OCI-LY7 (cell line): ENCODE measurements around the gene F2. TPM values are rescaled to one million over a fixed set of nuclear protein-coding genes. Genes with fewer than 3 reads are reported as not detected.

Experiments used
- BruUV-seq: library from RNA; stranded (reverse); fragments of 400-500 nt; replicated peaks from 2 replicates; lab custom pipeline; 2021; lab: Mats Ljungman, UMichigan
- CTCF ChIA-PET: fragments of 300-600 bp; sonication (Branson Sonifier 250); formaldehyde crosslinking; loops from one replicate; lab custom pipeline; 2022; ENCODE audit warnings: antibody characterized with exemption; ENCODE audit not compliant: unreplicated experiment; lab: Charles Lee
- POLR2A ChIA-PET: fragments of 300-600 bp; sonication (Branson Sonifier 250); formaldehyde crosslinking; loops from one replicate; lab custom pipeline; 2022; ENCODE audit warnings: antibody characterized with exemption; lab: Charles Lee
- DNase-seq: peaks from one replicate; pipeline ENCODE4 v3.0.0-alpha.2; 2015; ENCODE audit warnings: low spot score
- H2AFZ ChIP-seq: fragments of 200-600 bp; sonication (generic), shearing (Covaris generic); 2 replicates; pipeline ENCODE4 v1.6.1; 2014; ENCODE audit warnings: mild to moderate bottlenecking, antibody characterized with exemption, low read length, moderate library complexity
- H3K27ac ChIP-seq: fragments of 200-600 bp; sonication (generic); 2 replicates; pipeline ENCODE4 v1.5.1; 2014; ENCODE audit warnings: mixed run types, low read depth, mild to moderate bottlenecking, moderate library complexity, low read length, inconsistent platforms; ENCODE audit not compliant: poor library complexity, severe bottlenecking
- H3K36me3 ChIP-seq: fragments of 200-600 bp; sonication (generic); 2 replicates; pipeline ENCODE4 v1.6.1; 2014; ENCODE audit warnings: mild to moderate bottlenecking, antibody characterized with exemption, low read length, moderate library complexity, mixed read lengths; ENCODE audit not compliant: insufficient read depth
- H3K4me1 ChIP-seq: fragments of 200-600 bp; sonication (generic); 2 replicates; pipeline ENCODE4 v1.5.1; 2014; ENCODE audit warnings: mild to moderate bottlenecking, low read length; ENCODE audit not compliant: insufficient read depth, poor library complexity, severe bottlenecking
- H3K4me2 ChIP-seq: fragments of 200-600 bp; sonication (generic); 2 replicates; pipeline ENCODE4 v1.6.1; 2014; ENCODE audit warnings: mild to moderate bottlenecking, low read length
- H3K4me3 ChIP-seq: fragments of 200-600 bp; sonication (generic); 2 replicates; pipeline ENCODE4 v1.5.1; 2014; ENCODE audit warnings: mild to moderate bottlenecking, low read depth, low read length; ENCODE audit not compliant: poor library complexity, severe bottlenecking
- H3K79me2 ChIP-seq: fragments of 200-600 bp; sonication (generic); 2 replicates; pipeline ENCODE4 v1.6.1; 2016; ENCODE audit warnings: low read depth, mild to moderate bottlenecking, low read length, moderate library complexity, mixed read lengths; ENCODE audit not compliant: insufficient read depth
- H3K9me2 ChIP-seq: fragments of 200-600 bp; sonication (generic); 2 replicates; pipeline ENCODE4 v1.6.1; 2016; ENCODE audit warnings: mild to moderate bottlenecking, low read length, mixed read lengths; ENCODE audit not compliant: insufficient read depth
- H3K9me3 ChIP-seq: fragments of 200-600 bp; sonication (generic); 2 replicates; pipeline ENCODE4 v1.6.1; 2014; ENCODE audit warnings: mild to moderate bottlenecking, mixed run types, low read length, mixed read lengths
- H4K20me1 ChIP-seq: fragments of 200-600 bp; sonication (generic); 2 replicates; pipeline ENCODE4 v1.6.1; 2014; ENCODE audit warnings: mild to moderate bottlenecking, antibody characterized with exemption, low read length, moderate library complexity, mixed read lengths; ENCODE audit not compliant: insufficient read depth
- CTCF ChIP-seq: fragments of 200-600 bp; sonication (generic); conservative IDR thresholded peaks from 2 replicates; pipeline ENCODE4 v1.5.1; 2014; ENCODE audit warnings: mild to moderate bottlenecking, antibody characterized with exemption, low read length, moderate library complexity, mixed read lengths
- EZH2phosphoT487 ChIP-seq: fragments of 200-600 bp; sonication (generic); IDR thresholded peaks from 2 replicates; pipeline ENCODE4 v1.6.1; 2018; ENCODE audit warnings: low read depth, borderline replicate concordance, mild to moderate bottlenecking, mixed run types, antibody characterized with exemption, low read length, moderate library complexity, mixed read lengths
- intact Hi-C: fragments of 100-400 bp; cut with micrococcal nuclease; formaldehyde crosslinking; loops from one replicate; pipeline ENCODE4 v1.10.0; 2022; ENCODE audit not compliant: unreplicated experiment
- total RNA-seq, 2 experiments: library from RNA; depleted of rRNA in 1 of 2; stranded (reverse); fragments of >200 nt in 1 of 2; shearing (Covaris generic) in 1 of 2; gene quantifications; 2 replicates each; pipeline ENCODE4 v1.2.3, GENCODE V29; 2014 to 2022

F2 gene
- total RNA-seq, 2 experiments from 2014 or later, result 0.48 TPM; not detected in 1

- Histone ChIP-seq H3K4me1 (peaks cover 14% of the 10 kb centered on the region), H3K4me2 (no peak overlapping the region; the same call in 1 of the 2 replicates), H3K9me3 (no peaks in the 10 kb centered on the region), H4K20me1 (no peaks in the 10 kb centered on the region), H3K9me2 (no peaks in the 10 kb centered on the region), H3K36me3 (peaks cover 23% of the 10 kb centered on the region), H3K27ac (no peak overlapping the region), H2AFZ (no peak overlapping the region), H3K4me3 (no peak overlapping the region), H3K79me2 (peaks cover 29% of the 10 kb centered on the region)
- no peak for DNase-seq
- ChIA-PET CTCF (no interaction called here), POLR2A (interaction anchor here (0.5 kb wide), 1 partner anchor 146 kb away, joined by 3 read pairs; no protein-coding TSS in a partner anchor)
- no TSS peak for BruUV-seq
- TF ChIP-seq CTCF (no peak), EZH2phosphoT487 (no peak)
- intact Hi-C loops, result no loop called here
These were observed 21.7 kb upstream of the F2 start for GRCh38 chr11:46697303-46697702.

GRCh38 chr11:46697723-46698122 is 21.3 kb upstream of the F2 start:
- H3K27ac ChIP-seq, result no peak overlapping the region
- H3K9me2 ChIP-seq, result no peaks in the 10 kb centered on the region
- CTCF ChIA-PET, result no interaction called here
- H3K4me3 ChIP-seq, result no peak overlapping the region
- no peak for TF ChIP-seq EZH2phosphoT487
- TF ChIP-seq CTCF, result no peak
- no peak for DNase-seq
- intact Hi-C loops, result no loop called here
- no peaks in the 10 kb centered on the region for H4K20me1 ChIP-seq
- no TSS peak for BruUV-seq
- POLR2A ChIA-PET, result interaction anchor here (0.5 to 0.7 kb wide), 2 partner anchors 67 to 147 kb away, joined by 3 read pairs; no protein-coding TSS in a partner anchor
- H3K4me1 ChIP-seq, result peaks cover 15% of the 10 kb centered on the region
- H3K79me2 ChIP-seq, result peaks cover 33% of the 10 kb centered on the region
- H3K9me3 ChIP-seq, result no peaks in the 10 kb centered on the region
- no peak overlapping the region; the same call in 1 of the 2 replicates for H3K4me2 ChIP-seq
- H2AFZ ChIP-seq, result no peak overlapping the region
- H3K36me3 ChIP-seq, result peaks cover 27% of the 10 kb centered on the region

GRCh38 chr11:46698597-46698996 is 20.4 kb upstream of the F2 start:
- no peak overlapping the region for H3K4me3 ChIP-seq
- H2AFZ ChIP-seq, result no peak overlapping the region
- CTCF ChIA-PET, result no interaction called here
- H3K79me2 ChIP-seq, result peaks cover 35% of the 10 kb centered on the region
- DNase-seq, result no peak
- peaks cover 35% of the 10 kb centered on the region for H3K36me3 ChIP-seq
- H3K9me3 ChIP-seq, result no peaks in the 10 kb centered on the region
- H3K27ac ChIP-seq, result no peak overlapping the region
- intact Hi-C loops, result no loop called here
- TF ChIP-seq CTCF (no peak), EZH2phosphoT487 (no peak)
- H3K4me2 ChIP-seq, result no peak overlapping the region
- H4K20me1 ChIP-seq, result no peaks in the 10 kb centered on the region
- no peaks in the 10 kb centered on the region for H3K9me2 ChIP-seq
- H3K4me1 ChIP-seq, result peaks cover 19% of the 10 kb centered on the region
- no TSS peak for BruUV-seq
- POLR2A ChIA-PET, result interaction anchor here (0.5 to 1.6 kb wide), 4 partner anchors 15 to 1128 kb away, joined by 3 to 4 read pairs (median 4); no protein-coding TSS in a partner anchor
